GM19023 (cell line): ENCODE data around the gene KCNG2.

Experiments used
- ATAC-seq: cut with Tn5 transposase; IDR thresholded peaks from one replicate; pipeline ENCODE4 v1.9.1; 2021; ENCODE audit warnings: mild to moderate bottlenecking, moderate library complexity; ENCODE audit not compliant: unreplicated experiment

The KCNG2 gene

DNA sequence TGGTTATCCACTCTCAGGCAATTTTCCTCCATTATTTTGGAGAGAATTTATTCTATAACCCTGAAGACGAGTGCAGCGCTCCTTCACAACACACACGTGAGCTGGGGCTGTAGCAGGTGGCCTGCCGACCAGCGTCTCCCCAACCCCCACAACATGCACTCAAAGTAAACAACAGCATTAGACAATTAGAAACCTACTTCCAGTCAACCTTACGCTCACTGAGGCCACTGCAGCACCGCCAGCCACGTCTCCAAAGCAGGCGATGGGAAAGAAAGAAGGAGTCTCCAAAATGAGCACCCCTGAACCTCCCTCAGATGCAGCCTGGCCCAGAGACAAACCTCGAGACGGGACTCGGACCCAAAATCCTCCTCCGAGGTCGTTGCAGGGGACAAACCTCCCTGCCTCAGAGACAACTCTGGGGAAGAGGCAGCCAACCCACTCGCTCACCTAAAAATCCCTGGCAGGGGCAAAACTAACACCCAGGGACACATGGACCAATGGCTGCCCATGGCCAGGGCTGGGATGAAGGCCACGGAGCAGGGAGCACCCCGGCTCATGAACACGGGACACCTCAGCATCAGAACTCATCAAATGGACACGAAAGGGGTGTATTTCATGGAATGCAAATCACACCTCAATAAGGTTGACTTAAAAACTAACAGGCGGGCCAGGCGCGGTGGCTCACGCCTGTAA, 151.1 kb downstream of the KCNG2 start:
- no peak for ATAC-seq
